Measurements from ENCODE around the gene PTPRJ.
A peak's percentile ranks its signal among the peaks of the same experiment; 100 is the strongest.

The PTPRJ gene

DNA sequence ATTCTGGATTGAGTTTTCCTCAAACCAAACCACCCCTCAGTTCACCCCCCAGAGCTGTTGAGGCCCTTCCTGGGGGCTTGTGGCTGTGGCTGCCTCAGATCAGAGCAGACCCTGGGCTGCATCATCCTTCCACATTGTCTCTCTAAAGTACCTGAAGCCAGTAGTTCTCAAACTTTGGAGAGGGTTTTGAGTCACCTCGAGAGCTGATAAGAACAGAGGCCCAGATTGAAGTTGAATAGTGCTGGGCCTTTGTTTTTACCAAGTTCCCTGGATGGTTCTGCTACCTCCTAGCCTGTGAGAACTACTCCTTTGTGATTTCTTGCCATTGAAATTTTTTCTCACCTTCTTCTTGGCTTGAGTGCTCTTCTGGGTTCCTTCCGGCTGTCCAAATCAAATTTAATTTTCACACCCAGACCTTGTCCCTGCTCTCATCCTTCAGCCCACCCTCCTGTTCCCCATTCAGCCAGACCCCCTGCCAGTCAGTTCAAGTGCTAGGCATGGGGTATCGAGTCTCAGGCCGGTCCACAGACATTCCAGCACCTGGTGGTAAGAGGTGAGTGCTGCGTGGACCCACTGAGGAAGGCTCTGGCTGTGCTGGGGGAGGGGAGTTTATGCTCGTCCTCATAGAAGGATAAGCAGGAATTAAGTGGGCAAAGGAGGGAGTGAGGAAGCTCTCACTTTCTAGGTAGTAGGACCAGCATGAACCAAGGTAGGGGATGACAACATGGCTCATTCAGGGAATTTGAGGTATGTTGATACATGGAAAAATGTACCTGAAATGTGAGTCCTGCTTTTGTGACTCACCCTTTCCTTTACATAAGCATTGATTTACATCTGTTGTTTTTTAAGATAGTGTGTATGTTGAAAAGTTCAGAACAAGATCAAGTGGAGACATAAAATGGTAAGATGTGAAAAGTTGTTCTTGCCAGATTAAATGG is 116.5 kb downstream of the PTPRJ start:
- no peak for DNase-seq

- no peak for DNase-seq
These were observed 117.7 kb downstream of the PTPRJ start for GRCh38 chr11:48098024-48098423.

- no peak for DNase-seq
These were observed 119.6 kb downstream of the PTPRJ start for GRCh38 chr11:48099916-48100446.

- DNase-seq: peak in 1 of 2 experiments; percentile 66
These were observed 120.8 kb downstream of the PTPRJ start for GRCh38 chr11:48101044-48101733.

GRCh38 chr11:48101958-48102357 is 121.6 kb downstream of the PTPRJ start:
- DNase-seq: peak in 1 of 2 experiments; percentile 31

DNA sequence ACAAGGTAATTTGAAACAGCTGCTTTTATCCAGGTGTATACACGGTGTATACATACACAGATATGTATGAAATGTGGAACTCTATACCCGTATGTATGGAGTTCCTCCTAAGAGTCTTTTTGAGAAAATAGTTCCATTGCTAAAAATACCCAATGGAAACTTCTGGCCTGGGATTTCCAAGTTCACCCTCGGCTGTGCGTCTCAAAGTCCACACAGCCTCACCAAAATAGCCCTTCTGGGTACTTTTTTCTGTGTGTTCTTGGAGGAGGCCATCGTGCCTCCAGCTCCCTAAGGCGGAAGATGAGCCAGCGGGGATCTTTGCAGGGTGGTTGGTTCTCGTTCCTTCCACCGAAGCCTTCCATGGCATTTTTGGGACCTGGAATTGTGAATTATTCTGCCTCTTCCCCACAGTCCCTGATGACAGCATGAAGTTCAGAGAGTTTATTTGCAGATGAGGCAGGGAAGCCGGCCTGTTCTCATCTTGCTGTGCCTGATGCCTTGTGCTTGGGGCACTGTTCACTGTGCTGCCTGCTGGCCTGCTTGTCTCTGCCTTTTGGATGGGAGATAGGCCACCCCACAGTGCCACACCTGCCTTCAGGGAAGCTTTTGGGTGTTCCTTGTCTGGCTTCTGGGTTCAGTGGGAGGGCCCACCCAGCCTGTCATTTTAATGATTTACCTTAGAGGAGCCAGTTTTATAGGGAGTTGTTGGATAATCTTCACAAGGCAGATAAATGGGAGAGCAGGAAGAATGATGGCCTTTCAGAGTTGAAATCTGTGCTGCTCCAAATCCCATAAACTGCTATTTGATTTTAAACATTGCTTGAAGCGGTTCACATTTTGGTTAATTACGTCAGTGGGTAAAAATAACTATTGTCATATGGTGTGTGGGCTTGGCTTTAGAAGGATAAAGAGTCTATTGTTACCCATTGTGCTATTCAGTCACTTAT is 123.5 kb downstream of the PTPRJ start:
- DNase-seq: peak; percentile 62 to 71

GRCh38 chr11:48104568-48104924 is 124.2 kb downstream of the PTPRJ start:
- DNase-seq: no peak

DNA sequence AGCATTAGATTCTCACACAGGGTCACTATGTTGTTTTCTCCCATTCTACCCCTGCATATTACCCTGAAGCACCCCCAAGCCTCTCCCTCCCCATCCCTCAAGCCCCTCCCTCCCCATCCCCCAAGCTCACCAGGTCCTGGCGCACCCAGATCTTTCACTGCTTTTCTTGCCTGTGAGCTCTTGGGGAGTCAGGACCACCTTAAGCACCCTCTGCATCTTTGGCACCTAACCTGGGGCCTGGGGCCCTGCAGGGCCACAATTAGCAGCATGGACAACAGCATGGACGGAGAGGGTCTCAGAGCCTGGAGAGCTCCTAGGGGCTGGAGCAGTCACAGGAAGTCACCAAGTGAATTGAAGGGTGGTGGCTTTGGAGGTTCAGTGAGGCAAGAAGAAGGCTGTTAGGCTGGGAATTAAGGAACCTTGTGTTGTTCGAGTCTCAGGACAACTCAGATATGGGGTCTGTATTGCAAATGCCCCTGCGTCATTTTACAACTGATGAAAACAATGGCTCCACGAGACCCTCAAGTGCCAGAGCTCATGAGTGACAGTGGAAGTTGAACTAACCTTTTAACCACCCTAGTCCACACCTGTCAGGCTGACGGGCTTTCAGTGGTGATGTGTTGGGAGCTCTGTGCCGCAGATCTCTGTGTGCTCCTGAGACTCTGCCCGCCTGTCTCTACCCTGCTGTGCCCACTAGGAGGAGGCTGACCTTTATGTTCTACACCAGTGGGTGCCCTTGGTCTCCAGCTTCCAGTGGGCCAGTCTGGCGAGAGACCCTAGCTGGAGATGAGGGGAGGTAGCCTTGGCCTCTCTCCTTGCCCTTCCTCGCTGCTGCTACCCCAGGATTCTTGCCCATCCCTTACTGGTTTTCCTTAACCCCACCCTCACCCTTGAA is 125.0 kb downstream of the PTPRJ start:
- no peak for DNase-seq

- DNase-seq: no peak
These were observed 125.8 kb downstream of the PTPRJ start for GRCh38 chr11:48106166-48106565.

- DNase-seq: no peak
These were observed 126.9 kb downstream of the PTPRJ start for GRCh38 chr11:48107188-48107704.

DNA sequence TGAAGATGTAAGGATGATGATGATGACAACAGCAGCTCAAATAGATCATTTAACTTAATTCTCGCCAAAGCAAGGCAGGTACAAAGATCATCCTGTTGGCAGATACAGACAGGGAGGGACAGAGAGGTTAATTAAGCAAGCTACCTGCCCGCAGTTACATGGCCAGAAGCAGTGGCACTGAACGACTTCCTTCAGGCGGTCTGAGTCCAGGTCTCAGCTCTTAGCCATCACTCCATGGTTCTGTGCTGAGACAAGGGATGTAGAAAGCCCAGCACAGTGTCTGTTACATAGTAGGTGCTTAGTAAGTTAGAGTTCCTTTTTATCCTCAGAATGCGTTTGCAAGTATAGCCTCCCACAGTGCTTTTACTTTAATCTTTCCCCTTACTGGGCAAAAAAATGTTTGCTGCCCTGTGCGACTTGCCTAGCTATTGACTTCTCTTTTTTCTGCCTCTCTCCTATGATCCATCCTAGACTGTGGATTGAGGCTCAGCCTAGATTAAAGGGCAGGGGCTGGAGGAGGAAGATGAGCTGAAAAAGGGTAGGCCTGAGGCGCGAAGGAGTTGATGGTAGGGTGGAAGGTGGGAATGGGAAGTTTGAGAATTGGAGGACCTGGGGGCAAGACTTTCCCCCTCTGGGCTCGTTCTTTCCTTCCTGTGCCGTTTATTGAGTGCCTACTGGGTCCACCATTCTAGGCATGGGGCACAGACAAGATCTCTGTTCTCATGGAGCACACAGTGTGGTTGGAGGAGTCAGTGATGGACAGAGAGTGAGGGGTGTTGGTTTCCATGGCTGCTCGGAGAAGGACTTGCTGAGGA is 128.1 kb downstream of the PTPRJ start:
- no peak for DNase-seq

DNA sequence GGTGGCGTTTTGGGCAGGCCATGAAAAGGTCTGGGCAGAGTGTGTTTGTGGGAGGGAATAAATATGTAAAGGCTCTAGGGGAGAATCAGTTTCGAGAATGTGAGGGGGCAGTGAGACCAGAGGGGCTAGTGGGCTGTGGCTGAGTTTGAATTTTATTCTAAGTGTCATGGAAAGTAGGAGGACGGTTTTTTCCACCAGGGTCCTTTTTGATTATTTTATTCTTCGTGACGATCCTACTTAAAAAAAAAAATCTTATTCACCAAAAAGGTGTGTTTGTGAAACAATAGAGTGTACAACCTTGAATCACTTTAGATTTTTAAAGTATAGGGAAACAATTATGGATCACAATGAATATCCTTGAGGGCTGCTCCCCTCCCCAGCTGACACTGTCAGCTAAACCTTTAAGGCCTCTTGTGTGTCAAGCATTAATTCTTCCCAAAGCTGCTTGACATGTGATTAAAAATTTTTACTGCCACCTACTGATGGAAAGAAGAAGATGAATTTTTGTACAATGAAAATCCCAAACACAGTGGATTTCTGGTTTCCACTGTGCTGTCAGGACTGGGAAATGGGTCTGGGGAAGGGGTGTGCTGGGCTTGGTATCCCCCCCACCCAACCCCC is 128.8 kb downstream of the PTPRJ start:
- DNase-seq: peak; percentile 86 to 88

DNA sequence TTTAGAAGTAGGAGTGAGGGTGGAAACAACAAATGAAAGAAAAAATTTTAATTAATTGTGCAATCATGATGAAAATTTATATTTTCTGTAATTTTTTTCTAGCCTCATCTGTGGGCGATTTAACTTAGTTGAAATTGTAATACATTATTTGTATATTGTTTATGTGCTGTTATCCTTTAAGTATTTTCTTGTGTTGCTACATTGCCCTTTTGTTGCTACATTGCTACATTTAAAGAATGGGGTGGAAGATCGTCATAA is 130.1 kb downstream of the PTPRJ start:
- no peak for DNase-seq

- DNase-seq: no peak
These were observed 131.5 kb downstream of the PTPRJ start for GRCh38 chr11:48111891-48112290.

DNA sequence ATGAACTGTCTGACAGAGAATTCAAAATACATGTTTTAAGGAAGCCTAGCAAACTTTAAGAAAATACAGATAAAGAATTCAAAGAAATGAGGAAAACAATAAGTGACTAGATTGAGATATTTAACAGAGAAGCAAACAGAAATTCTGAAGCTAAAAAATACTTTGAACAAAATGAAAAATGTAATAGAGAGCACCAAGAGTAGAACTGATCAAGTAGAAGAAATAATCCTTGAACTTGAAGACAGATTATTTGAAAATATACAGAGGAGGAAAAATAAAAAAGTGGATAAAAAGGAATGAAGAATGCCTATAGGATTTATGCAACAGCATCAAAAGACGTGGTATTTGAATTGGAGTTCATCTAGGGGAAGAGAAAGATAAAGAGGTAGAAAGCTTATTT is 134.4 kb downstream of the PTPRJ start:
- peak in 1 of 2 experiments; percentile 10 for DNase-seq

- peak in 1 of 2 experiments; percentile 9 for DNase-seq
These were observed 136.3 kb downstream of the PTPRJ start for GRCh38 chr11:48116437-48117228.

DNA sequence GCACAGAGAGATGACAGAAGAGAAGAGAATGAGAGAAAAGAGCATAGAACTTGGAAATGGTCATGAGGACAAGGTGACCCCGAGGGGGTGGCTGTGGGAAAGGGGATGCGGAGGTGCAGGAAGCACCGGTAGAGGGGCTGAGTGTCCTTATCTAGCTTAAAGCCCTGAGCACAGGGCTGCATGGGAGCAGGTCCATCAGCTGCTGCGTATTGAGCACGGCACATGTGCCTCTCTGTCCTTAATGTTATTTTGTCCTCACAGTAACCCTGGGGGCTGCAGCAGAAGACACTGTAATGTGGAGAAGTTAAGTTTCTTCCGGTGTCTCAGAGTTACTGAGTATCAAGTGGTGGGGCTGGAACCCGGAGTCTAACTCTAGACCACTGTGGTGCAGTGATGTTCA is 141.9 kb downstream of the PTPRJ start:
- DNase-seq: no peak

GRCh38 chr11:48122656-48123055 is 142.3 kb downstream of the PTPRJ start:
- no peak for DNase-seq

DNA sequence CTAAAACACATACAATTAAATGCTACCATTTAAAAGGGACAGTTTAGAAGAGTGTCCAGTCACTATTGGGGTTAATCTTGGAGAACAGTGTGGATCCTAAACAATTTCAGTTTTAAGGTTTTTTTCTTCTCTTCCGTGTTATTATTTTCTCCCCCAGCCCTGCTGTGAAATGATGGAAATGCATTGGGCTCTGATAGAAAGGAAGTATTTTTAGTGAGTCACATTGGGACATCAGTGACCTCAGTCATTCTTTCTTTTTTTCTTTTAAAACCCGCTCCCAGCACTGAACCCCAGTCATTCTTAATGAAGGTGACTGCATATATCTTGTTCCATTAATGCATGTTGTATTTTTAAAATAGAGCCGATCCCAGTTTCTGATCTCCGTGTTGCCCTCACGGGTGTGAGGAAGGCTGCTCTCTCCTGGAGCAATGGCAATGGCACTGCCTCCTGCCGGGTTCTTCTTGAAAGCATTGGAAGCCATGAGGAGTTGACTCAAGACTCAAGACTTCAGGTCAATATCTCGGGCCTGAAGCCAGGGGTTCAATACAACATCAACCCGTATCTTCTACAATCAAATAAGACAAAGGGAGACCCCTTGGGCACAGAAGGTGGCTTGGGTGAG is 143.0 kb downstream of the PTPRJ start:
- no peak for DNase-seq
